HG03025 (cell line): ENCODE measurements around the gene PSME3.
"Not testable (repeated sequence)": the region's sequence is repeated elsewhere in the genome, so short reads cannot be mapped to it uniquely, and the experiment has no call there.

Experiments used
- ATAC-seq: cut with Tn5 transposase; IDR thresholded peaks from one replicate; pipeline ENCODE4 v1.9.1; 2021; ENCODE audit warnings: mild to moderate bottlenecking, moderate library complexity; ENCODE audit not compliant: unreplicated experiment, low FRiP score

Gene PSME3

DNA sequence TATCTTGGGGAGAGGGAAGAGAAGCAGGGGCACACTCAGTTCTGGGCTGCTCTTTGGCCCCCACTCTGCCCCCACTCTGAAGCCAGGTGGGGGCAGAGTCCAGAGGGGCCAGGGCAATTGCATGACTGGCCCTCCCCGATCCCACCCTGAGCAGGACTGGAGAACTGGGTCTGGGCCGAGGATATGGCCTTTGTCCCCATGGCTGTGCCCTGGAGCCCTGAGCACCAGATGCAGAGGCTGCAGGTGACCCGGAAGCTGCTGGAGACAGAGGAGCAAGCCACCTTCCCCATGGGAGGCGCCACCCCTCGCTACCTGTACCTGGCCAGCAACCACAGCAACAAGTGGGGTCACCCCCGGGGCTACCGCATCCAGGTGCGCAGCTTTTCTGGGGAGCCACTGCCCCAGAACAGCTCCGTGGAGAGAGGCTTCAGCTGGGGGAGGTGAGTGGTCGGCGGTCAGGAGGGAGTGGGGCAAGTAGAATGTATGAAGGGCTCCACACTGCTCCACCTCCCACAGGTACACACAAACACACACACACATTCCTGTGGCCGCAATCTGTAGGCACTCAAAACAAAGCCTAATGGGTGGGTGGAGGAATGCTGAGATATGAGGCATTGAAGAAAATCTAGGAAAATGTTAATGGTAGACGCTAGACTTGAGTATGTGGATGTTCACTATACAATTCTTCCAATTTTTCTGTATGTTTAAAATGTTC lies 39.2 kb downstream of the PSME3 start:
- no peak for ATAC-seq

DNA sequence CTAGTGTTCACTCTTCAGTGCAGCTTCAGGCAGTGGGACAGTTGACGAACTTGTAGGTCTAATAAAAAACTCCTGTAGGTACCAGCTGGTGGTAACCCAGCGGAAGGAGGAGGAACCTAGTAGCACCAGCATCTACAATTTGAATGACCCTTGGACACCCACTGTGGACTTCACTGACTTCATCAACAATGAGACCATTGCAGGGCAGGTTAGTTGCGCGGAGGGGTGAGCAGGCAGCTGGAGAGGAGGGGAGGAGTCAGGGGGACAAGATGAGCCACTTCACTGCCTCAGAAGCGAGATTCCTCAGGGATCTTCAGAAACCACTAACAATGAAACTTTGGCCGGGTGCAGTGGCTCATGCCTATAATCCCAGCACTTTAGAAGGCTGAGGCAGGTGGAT lies 40.1 kb downstream of the PSME3 start:
- ATAC-seq: no peak

DNA sequence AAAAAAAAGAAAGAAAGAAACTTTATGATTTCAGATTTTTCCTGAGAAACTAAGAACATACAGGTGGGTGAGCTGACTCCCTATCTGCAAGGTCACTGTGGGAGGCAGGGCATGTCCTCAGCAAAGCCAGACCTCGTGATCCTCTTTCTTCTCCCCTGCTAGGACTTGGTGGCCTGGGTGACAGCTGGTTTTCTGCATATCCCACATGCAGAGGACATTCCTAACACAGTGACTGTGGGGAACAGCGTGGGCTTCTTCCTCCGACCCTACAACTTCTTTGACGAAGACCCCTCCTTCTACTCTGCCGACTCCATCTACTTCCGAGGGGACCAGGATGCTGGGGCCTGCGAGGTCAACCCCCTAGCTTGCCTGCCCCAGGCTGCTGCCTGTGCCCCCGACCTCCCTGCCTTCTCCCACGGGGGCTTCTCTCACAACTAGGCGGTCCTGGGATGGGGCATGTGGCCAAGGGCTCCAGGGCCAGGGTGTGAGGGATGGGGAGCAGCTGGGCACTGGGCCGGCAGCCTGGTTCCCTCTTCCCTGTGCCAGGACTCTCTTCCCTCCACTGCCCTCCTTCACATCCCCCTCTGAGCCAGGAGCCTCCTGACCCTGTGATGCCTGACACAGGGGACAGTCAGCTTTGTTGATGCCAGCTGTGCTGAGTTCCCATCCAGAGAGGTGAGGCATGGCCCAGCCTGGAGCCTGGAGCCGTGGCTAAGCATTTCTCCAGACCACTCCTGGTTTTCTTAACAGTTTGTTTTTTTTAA lies 40.9 kb downstream of the PSME3 start:
- not testable (repeated sequence) for ATAC-seq

DNA sequence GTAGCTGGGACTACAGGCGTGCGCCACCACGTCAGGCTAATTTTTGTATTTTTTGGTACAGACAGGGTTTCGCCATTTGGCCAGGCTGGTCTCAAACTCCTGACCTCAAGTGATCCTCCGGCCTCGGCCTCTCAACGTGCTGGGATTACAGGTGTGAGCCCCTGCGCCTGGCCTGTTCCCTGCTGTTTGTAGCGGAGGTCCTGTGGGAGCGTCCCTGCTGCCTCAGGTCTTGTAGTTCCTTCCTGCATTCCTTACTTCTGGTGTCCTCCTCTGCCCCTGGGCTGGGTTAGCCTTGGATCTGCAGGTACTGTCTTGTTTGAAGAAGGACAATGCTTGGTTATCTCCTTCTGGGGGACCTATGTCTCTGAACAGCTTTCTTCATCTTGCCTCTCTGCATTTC lies 43.8 kb downstream of the PSME3 start:
- no peak for ATAC-seq

DNA sequence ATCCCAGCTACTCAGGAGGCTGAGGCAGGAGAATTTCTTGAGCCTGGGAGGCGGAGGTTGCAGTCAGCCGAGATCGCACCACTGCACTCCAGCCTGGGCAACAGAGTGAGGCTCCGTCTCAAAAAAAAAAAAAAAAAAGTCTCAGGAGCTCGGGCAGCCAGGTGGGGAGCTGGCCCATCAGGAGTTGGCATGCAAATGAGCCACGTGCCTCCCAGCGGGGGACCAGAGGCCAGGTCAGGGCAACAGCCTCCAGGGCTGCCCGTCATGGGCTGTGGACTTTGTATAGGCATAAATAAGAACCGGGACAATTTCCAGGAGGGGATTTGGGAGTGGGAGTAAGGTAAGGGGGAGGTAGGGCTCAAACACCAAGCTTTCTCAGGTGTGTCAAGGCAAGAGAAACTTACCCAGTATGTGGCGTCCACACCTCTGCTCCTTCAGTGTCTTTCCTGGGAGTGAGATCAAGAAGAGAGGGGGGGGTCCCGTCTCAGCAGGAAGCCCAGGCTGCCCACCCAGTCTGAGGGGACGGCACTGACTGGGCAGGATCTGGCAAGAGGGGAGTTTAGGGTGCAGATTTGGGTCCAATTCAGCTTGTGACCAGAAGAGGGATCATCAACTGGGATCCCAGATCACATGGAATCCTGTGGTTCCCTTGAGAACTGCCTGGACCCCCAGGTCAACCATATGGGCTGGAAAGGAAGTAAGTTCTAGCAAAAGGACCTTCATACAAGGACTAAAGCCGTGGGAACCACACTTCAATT lies 45.1 kb downstream of the PSME3 start:
- no peak for ATAC-seq

DNA sequence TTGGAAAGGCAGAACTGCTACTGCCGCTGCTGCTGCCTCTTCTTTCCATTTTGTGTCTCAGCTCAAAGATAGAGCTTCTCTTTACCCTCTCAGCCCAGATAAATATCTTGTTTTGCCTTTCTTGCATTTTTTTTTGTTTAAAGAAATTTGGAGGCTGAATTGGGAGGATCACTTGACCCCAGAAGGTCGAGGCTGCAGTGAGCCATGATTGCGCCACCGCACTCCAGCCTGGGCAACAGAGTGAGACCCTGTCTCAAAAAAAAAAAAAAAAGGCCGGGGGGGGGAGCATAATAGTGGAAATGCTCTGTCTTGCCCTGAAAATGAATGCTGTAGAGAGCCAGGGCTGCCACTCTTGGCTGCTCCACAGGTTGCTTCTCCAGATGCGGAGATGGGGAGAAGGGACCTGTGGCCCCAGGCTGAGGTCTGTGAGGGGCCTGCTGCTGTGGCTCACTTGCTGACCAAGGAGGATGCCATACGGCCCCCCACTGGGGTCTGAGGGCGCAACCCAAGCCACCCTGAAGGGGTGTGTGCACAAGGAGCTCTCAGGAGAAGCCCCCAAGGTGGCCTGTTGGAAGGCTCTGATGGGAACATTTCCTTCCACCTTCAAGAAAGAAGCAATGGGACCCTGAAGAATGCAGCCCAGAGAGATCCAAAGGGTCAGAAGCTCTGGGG lies 45.9 kb downstream of the PSME3 start:
- no peak for ATAC-seq

DNA sequence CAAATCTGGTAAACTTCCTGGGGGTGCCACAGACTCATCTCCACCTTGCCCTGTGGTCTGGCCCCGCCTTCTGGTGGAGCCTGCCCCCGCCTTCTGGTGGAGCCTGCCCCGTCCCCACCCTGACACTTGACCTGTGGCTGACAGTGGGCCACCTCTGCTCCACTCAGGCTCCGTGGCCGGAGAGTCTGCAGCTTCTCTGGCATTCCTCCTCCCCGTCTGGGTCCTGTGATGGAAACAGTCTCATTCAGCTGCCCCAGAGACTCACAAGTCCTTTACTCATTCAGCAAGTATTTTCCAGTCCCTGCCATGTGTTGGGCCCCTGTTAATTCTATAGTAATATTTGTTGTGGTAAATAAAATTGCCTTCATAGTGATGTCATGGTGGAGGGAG lies 46.4 kb downstream of the PSME3 start:
- no peak for ATAC-seq

DNA sequence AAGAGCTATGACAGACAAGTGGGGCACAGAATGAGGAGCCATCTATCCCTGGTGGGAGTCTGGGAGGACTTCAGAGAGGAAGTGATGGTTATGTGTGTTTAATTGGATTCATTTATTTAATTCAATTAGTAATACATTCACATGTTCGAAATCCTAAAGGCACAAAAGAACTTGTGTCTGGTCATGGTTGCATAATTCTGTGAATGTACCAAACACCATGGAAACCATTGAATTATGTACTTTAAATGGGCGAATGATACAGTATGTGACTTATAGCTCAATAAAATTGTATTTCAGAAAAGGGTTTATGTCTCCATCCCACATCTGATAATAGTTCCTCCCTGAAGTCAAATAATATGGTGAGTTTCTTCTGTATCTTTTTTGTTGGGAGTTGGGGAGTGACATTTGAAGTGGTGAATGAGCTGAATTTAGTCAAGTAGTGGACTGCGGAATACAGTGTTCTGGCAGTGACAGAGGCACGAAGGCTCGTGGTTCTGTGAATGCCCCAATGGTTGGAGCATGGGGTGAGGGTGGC lies 47.6 kb downstream of the PSME3 start:
- no peak for ATAC-seq

DNA sequence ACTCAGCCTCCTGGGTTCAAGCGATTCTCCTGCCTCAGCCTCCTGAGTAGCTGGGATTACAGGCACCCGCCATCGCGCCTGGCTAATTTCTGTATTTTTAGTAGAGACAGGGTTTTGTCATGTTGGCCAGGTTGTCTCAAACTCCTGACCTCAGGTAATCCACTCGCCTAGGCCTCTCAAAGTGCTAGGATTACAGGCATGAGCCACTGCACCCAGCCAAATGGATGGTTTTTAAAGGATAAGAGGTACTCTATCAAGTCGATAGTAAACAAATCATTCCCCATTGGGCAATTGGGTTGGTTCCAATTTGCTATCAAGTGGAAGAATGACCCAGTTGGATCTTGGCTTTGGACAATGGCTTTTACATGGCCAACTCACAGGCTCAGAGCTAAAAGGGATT lies 48.5 kb downstream of the PSME3 start:
- not testable (repeated sequence) for ATAC-seq

DNA sequence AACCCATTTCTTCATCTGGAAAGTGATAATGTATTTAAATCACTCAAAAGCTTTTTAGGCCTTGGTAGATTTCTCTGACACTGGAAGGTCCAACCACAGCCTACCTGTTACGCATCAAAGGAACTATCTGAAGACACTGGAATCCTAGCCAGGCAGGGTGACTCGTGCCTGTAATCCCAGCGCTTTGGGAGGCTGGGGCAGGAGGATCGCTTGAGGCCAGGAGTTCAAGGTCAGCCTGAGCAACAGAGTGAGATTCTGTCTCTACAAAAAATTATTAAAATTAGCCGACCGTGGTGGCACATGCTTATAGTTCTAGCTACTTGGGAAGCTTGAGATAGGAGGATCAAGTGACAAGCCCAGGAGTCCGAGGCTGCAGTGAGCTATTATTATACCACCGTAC lies 49.0 kb downstream of the PSME3 start:
- ATAC-seq: no peak

DNA sequence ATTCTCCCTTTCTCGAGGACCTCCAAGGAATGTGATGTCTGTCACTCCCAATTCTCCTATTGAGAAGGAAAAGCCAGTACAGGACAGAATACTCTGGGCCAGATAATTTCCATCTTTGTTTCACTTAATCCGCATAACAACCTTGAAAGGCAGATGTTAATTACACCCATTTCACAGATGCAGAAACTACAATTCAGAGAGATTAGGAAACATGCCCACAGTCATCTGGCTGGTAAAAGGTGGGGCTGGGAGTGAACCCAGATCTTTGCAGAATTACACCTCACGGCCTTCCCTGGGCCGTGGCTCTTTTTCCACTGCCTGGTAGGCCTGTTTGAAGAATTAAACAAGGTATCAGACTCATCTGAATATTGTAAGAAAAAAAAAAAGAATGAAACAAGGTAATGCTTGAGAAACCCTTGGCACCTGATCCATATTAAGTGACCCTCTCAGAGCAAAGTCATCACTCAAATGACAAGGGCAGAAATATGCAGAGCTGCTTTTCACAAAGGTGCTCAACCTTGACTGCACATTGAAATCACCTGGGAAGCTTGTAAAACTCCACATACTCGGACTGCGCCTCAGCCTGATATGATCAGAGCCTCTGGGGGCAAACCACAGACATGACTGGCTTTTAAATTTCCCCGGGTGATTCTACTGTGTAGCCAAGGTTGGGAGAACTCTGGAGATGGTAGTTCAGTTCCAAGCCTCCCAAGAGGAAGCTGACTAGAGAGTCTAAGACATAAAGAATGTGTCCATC lies 50.8 kb downstream of the PSME3 start:
- ATAC-seq: no peak

DNA sequence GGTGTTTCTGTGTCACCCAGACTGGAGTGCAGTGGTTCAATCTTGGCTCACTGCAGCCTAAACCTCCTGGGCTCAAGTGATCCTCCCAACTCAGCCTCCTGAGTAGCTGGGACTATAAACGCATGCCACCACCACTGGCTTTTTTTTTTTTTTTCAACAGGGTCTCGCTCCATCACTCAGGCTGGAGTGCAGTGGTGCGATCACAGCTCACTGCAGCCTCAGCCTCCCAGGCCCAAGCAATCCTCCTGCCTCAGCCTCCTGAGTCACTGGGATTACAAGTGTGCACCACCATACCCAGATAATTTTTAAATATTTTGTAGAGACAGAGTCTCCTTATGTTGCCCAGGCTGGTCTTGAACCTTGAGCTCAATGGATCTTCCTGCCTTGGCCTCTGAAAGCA lies 52.6 kb downstream of the PSME3 start:
- ATAC-seq: not testable (repeated sequence)

DNA sequence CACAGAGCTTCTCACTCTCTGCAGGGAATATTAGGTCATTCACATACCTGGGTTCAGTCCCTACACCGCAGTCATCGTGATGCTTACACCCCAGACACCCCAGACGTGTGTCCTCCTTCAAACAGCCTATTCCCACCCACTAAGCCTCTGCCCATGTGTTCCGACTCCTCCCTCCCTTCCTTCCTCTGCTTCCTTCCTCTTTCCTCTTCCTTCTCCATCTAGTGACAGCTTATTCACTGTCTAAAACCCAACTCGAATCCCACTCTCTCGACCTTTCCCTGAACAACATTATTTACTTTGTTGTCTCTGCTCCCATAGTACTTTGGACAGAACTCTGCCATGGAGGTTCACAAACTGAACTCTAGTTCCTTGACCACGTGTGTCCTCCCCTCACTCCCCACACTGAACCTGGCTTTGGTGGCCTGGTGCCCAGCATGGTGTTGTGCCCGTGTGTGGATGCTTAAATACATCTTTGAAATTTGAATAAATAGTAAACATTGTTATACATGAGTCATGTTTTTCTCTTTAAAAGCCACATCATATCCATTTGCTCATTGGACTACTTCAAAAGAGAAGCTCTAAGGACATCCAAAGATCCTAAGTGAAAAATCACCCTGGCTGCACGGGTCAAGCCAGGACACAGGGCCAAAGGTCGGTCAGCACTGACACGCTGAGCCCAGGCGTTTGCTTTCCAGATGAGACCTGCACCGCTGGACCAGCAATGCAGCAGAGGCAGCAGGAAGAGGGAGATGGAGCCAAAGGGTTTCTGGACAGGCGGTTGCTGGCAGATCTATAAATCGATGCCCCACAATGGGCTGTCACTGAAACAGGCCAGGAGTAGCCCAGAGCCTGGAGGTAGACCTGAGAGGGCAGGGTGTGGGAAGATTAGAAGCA lies 53.3 kb downstream of the PSME3 start:
- ATAC-seq: no peak

DNA sequence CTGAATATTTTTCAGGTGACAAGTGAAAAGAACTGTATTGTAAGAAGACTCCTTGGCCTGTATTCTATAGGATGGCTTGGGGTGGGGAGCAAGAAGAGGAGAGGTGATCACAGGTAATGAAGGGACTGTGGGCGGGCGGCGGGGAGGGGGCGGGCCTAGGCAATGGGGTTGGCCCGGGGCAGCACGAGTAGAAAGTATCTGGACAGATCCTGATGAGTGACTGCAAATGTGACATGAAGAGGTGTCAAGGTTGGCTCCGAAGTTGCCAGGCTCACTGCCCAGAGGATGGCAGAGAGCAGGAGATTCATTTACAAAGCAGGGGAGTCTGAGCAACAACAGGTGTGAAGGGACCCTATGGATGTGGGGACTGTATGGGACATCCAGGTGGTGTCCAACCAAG lies 56.6 kb downstream of the PSME3 start:
- no peak for ATAC-seq

DNA sequence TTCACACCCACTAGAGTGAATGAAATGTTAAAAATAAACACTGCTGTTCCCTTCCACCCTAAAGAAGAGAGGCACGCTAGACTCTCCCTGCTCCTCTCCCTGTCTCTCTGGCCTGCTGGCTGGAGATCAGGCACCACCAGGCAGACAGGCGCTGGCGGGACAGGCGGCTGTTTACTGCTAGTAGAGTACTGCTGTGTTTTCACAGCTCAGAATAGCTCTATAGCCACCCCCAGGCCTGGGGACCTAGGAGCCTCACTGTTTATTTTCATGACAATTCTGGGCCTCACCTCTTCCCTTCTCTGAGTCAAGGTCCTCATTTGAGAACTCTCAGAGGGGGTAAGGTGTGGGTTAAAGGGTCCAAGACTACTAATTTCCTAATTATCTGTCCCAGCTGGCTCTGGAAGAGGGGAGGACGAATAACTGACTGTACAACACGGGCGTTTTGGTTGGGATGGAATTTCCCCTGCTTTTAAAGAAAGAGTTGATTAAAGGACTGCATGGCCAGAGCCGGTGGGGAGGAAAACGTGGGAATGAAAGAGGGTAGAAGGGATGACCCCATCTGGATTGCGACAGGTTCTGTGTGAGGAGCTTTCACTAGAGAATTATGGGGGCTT lies 58.4 kb downstream of the PSME3 start:
- ATAC-seq: no peak

DNA sequence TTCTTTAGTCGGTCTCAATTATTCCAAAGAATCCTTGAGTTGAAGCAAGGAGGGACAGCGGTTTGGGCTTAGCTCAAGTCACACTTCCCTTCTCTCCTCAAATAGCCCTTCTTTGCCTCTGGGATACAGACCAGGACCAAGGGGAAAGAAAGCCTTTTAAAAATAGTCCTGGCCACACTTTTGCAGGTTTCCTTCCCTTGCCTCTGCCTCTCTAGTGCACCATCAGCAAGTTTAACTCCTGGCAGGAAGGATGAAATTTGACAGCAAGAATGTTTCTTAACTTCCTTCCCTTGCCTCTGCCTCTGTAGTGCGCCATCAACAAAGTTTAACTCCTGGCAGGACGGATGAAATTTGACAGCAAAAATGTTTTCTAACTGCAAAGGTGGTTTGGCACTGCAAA lies 60.2 kb downstream of the PSME3 start:
- no peak for ATAC-seq
